Fibroblast of gingiva (primary cell): ENCODE measurements around the gene MED9.
A peak's percentile ranks its signal among the peaks of the same experiment; 100 is the strongest.
"Not testable (repeated sequence)": the region's sequence is repeated elsewhere in the genome, so short reads cannot be mapped to it uniquely, and the experiment has no call there.

Experiments used
- DNase-seq: peaks from one replicate; pipeline ENCODE4 v3.0.0-alpha.2; 2011; ENCODE audit warnings: low read depth

The MED9 gene

DNA sequence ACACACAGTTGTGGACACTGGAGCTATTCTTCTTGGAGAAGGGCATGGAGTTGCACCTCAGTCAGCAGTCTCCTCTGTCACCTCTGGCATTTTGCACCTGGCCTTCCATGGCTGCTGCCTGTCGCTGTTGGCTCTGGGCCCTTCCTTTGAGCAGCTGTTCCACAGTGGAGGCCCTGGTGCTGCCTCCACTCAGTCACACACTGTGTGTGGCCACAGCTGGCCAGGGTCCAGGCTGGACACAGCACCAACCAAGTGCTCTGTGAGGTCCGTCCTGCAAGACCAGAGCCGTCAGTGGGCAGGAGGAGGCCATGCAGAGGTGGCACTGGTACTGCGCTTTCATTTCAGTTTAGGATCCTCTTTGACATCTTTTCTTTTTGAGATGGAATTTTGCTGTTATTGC is 21.6 kb upstream of the MED9 start:
- no peak for DNase-seq

DNA sequence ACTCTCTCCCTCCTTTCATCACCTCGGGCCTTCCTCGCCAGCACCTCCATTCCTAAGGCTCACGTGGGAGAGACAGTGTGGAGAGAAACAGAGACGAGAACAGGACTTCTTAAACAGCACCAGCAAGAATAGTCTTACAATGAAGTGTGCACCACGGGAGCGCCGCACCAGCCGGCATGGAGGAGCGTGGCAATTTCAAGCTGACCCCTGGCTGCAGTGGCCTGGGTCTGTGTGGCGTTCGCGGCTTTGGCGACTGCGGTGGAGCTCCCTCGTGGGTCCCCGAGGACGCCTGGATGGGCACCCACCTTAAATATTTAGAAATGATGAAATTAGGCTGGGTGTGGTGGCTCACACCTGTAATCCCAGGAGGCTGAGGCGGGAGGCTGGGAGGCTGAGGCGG is 20.5 kb upstream of the MED9 start:
- DNase-seq: no peak

DNA sequence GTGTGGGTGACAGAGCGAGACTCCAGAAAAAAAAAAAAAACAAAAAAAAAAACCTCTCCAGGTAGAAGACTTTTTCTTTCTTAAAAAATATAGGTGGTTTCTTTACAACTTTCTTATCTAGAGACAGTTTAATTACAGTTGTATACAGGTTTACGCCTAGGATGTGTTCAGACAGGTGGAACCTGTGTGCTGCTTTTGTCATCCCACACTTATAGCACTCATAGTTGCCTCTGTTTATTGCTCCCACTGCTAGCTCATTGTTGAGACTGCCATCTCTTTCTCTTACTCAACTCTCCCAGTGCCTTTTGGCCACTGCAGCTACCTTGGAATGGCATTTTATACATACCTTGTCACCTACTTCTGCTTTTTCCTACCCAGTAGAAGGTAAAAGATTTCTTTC is 19.1 kb upstream of the MED9 start:
- DNase-seq: no peak

GRCh38 chr17:17460038-17460437 is 16.8 kb upstream of the MED9 start:
- DNase-seq: no peak

DNA sequence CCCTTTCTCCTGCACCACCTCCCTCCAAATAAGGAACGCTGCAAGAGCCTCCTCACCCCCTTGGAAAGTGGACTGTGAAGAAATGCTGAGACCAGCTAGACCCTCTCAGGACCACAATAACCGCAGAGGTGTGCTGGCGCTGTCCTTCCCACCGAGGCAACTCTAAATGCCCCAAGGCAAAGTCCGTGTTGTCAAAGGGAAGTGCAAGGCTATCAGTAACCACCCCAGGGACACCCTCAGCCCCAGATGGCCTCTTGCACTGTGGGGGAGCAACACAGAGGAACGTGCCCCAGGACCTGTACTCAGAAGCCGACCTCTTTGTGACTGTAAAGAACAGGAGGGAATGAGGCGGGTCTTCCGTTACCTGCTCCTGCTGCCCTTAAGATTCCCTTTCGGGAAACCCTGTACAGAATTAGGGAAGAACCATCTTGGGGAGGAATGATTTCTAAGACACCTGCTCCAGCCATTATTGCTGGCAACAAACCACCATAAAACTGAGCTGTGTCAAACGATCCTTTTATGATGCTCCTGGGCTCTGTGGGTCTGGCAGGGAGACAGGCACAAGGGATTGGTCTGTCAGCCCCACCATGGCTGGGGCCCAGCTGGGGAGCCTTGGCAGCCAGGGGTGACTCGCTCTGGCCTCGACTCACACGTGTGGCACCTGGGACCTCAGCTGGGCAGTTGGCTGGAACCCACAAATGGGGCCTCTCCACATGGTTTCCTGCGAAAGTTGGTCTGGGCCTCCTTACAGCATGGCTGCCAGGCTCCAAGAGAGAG is 14.6 kb upstream of the MED9 start:
- no peak for DNase-seq

DNA sequence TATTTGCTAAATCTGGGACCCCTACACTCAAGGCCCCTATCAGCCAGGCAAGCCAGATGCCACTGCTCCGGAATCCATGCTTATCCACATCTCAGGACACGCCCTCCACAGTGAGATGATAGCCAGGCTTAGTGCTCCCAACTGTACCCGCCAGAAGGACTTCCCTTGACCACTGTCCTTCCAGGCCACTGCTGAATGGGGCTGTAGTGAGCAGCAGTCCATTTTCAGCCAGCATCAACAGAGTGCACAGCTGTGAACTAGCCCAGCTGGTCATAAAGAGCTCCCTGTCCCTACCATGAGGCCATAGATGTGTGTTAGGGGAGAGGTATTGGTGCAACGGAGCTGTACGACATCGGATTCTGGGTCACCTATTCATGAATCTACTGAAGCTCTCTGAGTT is 13.0 kb upstream of the MED9 start:
- no peak for DNase-seq

GRCh38 chr17:17465878-17466277 is 10.9 kb upstream of the MED9 start:
- DNase-seq: not testable (repeated sequence)

GRCh38 chr17:17466511-17466910 is 10.3 kb upstream of the MED9 start:
- no peak for DNase-seq

DNA sequence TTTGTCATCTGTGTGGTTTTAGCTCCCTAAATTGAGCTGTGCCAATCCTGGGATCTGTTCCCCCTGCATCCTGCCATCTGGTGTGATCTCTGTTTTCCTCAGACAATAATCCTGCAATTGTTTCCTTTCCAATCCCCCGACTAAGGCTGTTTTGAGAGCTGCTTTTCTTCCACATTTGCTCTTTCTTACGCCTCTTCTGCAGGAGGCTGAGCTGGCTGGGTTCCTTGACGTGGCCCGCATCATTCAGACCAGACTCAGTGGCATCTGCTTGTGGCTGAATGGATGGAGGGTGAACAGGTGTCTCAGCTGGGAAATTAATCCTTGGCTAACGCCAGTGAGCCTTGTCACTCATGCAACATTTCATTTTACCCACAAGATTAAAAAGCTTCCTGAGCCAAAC is 9.8 kb upstream of the MED9 start:
- DNase-seq: no peak

- peak; percentile 6 for DNase-seq
Observed at GRCh38 chr17:17467720-17468119, 9.1 kb upstream of the MED9 start.

DNA sequence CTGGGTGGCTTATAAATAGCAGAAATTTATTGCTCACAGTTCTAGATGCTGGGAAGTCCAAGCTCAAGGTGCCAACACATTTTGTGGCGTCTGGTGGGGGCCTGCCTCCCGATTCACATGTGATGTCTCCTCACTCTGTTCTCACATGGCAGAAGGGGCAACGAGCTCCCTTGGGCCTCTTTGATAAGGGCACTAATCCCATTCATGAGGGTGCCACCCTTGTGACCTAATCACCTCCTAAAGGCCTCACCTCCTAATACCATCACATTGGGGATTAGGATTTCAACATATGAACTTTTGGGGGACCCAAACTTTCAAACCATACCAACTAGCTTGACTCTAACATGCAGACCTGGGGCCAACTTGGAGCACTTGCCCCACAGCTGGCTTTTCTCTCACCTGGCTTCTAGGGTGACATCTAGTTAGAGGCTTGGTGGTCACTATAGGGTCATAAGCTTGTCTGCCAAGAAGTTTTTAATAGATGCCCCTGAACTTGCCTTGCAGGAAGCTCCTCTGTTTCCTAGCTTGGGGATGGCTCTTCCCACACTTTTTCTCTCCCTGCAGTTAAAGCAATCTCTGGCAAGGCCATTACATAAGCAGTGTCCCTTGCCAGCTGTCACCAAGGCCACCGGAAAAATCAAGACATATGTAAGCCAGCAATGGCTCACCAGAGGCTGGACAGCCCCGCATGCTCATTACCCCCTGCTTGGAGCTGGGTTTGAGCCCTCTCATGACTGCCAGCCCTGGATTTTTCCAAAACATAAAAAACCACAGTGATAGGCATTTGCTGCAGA is 8.4 kb upstream of the MED9 start:
- DNase-seq: no peak

DNA sequence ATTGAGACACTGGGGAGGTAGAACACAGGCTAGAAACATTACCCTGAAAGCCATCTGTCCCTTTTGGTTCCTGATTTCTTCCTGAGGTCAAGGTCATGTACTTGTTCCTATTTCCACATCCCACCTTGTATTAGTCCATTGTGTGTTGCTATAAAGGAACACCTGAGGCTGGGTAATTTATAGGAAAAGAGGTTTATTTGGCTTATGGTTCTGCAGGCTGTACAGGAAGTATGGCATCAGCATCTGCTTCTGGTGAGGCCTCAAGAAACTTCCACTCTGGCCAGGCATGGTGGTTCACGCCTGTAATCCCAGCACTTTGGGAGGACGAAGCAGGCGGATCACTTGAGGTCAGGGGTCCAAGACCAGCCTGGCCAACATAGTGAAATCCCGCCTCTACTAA is 7.4 kb upstream of the MED9 start:
- DNase-seq: no peak

GRCh38 chr17:17469996-17470395 is 6.8 kb upstream of the MED9 start:
- DNase-seq: no peak

DNA sequence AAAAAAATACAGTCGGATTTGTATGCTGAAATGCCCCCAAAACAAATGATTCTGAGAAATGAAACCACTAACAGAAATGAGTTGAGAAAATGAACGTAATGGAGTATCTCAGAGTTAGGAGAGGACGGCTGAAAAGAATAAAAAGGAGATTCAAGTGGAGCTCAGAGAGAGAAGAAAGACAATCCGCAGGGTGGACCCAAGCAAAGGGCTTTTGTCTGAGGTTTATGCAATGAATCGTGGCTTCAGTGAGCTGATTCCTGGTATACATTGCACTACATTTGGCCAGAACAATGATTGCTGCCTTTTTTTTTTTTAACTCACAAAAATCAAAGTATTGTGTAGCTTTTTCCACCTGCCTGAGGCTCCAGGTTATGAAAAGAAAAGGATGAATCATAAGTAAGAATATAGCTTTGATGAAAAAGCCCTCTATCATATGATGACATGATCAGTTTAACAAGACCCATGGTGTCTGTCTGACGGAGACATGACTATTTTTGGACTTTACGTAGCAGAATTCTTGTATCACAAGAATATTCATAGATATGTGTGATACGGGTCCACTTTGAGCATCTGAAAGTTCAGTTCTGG is 4.4 kb upstream of the MED9 start:
- DNase-seq: no peak

DNA sequence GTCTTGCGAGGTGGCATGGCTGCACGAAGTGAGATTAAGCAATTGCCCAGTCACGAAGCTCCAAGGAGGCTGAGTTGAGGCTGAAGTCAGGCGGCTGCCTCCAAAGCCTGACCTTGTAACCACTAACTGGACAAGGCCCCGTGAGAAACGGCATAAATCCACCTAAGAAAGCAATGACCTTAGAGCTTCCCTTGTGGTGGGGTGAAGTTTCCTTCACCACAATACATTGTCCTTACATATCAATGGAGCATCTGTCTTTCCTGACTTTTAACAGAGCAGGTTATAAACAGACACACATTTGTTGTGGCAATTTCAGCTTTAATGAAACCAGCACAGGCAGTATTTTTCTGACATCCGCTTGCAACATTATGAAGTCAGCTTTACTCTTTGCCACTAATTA is 2.5 kb upstream of the MED9 start:
- no peak for DNase-seq

DNA sequence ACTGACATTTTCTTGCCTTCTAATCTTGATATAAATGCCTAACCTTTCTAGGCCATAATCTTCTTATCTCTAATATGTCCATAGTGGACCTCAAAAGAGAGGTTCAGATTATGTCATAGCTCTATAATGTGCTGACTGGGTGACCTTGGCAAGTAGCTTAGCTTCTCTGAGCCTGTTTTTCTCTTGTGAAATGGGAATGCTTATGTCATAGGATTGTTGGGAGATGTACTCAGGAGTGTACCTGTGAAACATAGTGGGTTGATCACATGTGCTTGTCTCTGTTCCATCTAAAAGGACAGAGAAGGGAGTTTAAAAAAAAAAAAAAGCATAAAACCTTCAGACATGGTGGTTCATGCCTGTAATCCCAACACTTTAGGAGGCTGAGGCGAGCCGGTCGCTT is 2.4 kb downstream of the MED9 start:
- DNase-seq: no peak

- no peak for DNase-seq
Observed at GRCh38 chr17:17480593-17481148, 3.9 kb downstream of the MED9 start.

GRCh38 chr17:17481860-17482259 is 5.1 kb downstream of the MED9 start:
- no peak for DNase-seq

GRCh38 chr17:17484451-17484899 is 7.7 kb downstream of the MED9 start:
- no peak for DNase-seq

DNA sequence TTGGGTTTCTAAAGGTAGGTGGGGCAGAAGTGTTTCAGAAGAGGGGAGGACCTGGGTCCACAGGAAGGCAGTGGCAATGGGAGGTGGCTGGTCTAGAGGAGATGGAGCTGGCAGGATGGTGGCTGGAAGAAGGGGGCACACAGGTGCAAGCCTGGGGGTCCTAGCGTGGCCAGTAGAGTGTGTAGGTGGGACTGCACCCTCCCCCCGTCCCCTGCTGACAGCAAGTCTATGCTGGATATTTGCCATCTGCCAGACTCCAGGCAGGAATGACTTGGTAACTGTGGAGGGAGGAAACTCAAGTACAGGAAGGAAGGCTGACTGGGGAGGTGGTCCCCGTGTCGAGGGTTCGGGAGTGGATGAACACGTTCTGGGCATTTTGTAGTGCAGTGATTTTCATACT is 8.6 kb downstream of the MED9 start:
- DNase-seq: no peak

GRCh38 chr17:17486416-17486815 is 9.6 kb downstream of the MED9 start:
- not testable (repeated sequence) for DNase-seq

GRCh38 chr17:17487998-17488397 is 11.2 kb downstream of the MED9 start:
- no peak for DNase-seq

DNA sequence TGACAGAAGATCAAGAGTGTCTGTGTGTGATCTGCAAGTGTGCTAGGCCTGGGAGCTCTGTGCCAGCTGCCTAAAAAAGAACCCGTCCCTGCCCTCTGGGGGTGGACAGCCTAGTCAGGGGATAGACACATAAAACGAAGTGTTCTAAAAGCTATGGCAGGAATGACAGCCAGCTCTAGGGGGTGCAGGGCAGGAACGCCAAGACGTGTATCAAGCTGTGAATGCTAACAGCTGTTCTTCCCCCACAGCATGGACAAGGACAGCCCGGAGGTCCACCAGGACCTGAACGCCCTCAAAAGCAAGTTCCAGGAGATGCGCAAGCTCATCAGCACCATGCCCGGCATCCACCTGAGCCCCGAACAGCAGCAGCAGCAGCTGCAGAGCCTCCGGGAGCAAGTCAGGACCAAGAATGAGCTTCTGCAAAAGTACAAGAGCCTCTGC is 14.3 kb downstream of the MED9 start:
- no peak for DNase-seq
